GM12891 (cell line): ENCODE data around the gene LARP6.

Experiments
- DNase-seq: peaks from one replicate; pipeline ENCODE4 v3.0.0; 2011; ENCODE audit warnings: low spot score; ENCODE audit not compliant: insufficient read length
- FAIRE-seq: peaks from 2 replicates; lab custom pipeline; 2011; peaks lifted over from hg19 to GRCh38; lab: Jason Lieb, UNC
- PAX5 ChIP-seq: IDR thresholded peaks from 2 replicates; pipeline ENCODE4 v1.6.1; 2011; ENCODE audit warnings: low read length, moderate library complexity, mild to moderate bottlenecking; ENCODE audit not compliant: insufficient read depth, severe bottlenecking
- POLR2A ChIP-seq: IDR thresholded peaks from 2 replicates; pipeline ENCODE4 v1.6.1; 2011; ENCODE audit warnings: low read depth, low read length, control low read depth
- POLR2AphosphoS5 ChIP-seq: IDR thresholded peaks from 2 replicates; pipeline ENCODE4 v1.6.1; 2011; ENCODE audit warnings: low read depth, low read length, control low read depth
- POU2F2 ChIP-seq: IDR thresholded peaks from 2 replicates; pipeline ENCODE4 v1.6.1; 2011; ENCODE audit warnings: low read depth, mild to moderate bottlenecking, control low read depth, low read length, moderate library complexity
- SPI1 ChIP-seq: IDR thresholded peaks from 2 replicates; pipeline ENCODE4 v1.6.1; 2011; ENCODE audit warnings: low read depth, low read length, control low read depth
- TAF1 ChIP-seq: IDR thresholded peaks from 2 replicates; pipeline ENCODE4 v1.6.1; 2011; ENCODE audit warnings: low read depth, low read length, control low read depth

LARP6 gene

GRCh38 chr15:70796516-70797310 is 57.2 kb downstream of the LARP6 start:
- no peak for FAIRE-seq
- DNase-seq: no peak

GRCh38 chr15:70795311-70795665 is 58.7 kb downstream of the LARP6 start:
- TF ChIP-seq POLR2A (no peak), POLR2AphosphoS5 (no peak), TAF1 (no peak), PAX5 (no peak), POU2F2 (no peak), SPI1 (no peak)
- no peak for DNase-seq
- FAIRE-seq: no peak

More at GRCh38 chr15:70796516-70797310, 57.2 kb downstream of the LARP6 start:
- TF ChIP-seq PAX5 (no peak), POU2F2 (no peak), POLR2AphosphoS5 (no peak), POLR2A (no peak), SPI1 (no peak), TAF1 (no peak)

- FAIRE-seq (no peak), DNase-seq (no peak)
- no peak for TF ChIP-seq POU2F2
- no peak for TF ChIP-seq POLR2AphosphoS5
- no peak for TF ChIP-seq PAX5
- TF ChIP-seq POLR2A: no peak
- no peak for TF ChIP-seq SPI1
- no peak for TF ChIP-seq TAF1
Observed at GRCh38 chr15:70794596-70795310, 59.2 kb downstream of the LARP6 start.

DNA sequence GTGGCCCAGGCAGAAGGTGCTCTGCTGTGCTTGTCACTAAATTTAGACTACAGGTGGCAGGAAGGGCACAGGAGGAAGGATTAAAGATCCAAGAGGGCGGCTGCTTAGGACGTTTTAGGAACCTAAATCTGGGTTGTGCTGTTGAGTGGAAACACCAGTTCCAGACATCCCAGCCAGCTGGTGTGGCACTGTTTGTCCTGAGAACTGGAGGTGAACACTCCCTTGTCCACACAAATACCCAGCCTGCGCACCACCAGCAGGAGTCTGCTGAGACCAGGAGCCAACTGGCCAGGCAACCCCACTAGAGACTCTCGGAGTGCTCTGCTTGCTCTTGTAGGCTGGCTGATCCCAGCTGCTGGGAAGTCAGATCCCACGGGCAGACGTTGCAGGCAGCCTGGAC is 60.3 kb downstream of the LARP6 start:
- TF ChIP-seq TAF1 (no peak), POLR2A (no peak), PAX5 (no peak), POU2F2 (no peak), POLR2AphosphoS5 (no peak), SPI1 (no peak)
- FAIRE-seq (no peak), DNase-seq (no peak)

DNA sequence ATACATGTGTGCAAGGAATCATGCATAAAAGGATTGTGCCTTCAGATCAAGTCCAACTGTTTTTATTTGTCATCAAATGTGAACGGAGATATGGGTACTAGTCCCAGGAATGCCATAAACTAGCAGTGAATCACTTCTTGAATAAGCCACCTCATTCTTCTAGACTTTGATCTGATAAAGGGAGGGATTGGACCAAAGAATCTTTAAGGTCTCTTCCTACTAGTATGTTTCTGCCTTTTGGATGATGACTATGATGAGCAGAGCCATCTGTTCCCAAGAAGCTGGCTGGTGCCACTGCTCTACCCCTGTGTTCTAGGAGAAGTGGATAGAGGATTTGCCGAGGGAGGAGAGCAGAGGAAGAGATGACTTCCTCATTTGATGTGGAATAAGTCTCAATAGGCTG is 61.8 kb downstream of the LARP6 start:
- FAIRE-seq (no peak), DNase-seq (no peak)
- no peak for TF ChIP-seq PAX5
- TF ChIP-seq POLR2A: no peak
- TF ChIP-seq TAF1: no peak

DNA sequence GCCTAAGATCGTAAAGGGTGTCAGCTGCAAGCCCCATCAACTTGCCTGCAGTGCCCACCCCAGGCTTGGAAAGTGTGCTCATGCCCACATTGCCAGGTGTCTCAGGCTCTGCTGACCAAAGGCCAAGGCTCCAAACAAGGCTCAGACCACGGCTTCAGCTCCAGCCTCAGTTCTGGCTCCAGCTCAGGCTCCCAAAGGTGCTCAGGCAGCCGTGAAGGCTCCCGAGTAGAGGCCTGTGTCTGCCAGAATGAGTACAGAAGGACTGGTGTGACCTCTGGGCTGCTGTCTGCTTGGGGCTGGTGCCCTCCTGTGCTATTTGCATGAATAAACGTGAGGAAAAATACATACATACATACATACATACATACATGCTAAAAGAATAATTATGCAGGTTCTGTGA is 62.7 kb downstream of the LARP6 start:
- DNase-seq: no peak
- no peak for FAIRE-seq

DNA sequence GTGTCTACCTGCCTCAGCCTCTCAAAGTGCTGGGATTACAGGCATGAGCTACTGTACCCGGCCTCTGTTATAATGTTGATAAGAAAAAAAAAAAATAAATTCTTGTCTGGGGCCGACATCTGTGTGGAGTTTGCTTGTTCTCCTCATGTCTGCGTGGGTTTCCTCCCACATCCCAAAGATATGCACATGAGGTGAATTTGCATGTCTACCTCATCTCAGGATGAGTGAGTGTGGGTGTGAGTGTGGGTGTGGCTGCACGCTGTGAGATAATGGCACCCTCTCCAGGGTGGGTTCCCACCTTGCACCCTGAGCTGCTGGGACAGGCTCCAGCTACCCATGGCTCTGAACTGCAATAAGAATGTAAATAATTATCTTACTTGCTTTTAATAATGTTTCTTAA is 64.7 kb downstream of the LARP6 start:
- DNase-seq (no peak), FAIRE-seq (no peak)
- TF ChIP-seq PAX5 (no peak), POLR2A (no peak), TAF1 (no peak), POU2F2 (no peak), SPI1 (no peak), POLR2AphosphoS5 (no peak)

More for the DNA sequence above, 62.7 kb downstream of the LARP6 start:
- no peak for TF ChIP-seq TAF1
- TF ChIP-seq POLR2AphosphoS5: no peak
- TF ChIP-seq POU2F2: no peak
- no peak for TF ChIP-seq SPI1
- TF ChIP-seq PAX5: no peak
- no peak for TF ChIP-seq POLR2A

DNA sequence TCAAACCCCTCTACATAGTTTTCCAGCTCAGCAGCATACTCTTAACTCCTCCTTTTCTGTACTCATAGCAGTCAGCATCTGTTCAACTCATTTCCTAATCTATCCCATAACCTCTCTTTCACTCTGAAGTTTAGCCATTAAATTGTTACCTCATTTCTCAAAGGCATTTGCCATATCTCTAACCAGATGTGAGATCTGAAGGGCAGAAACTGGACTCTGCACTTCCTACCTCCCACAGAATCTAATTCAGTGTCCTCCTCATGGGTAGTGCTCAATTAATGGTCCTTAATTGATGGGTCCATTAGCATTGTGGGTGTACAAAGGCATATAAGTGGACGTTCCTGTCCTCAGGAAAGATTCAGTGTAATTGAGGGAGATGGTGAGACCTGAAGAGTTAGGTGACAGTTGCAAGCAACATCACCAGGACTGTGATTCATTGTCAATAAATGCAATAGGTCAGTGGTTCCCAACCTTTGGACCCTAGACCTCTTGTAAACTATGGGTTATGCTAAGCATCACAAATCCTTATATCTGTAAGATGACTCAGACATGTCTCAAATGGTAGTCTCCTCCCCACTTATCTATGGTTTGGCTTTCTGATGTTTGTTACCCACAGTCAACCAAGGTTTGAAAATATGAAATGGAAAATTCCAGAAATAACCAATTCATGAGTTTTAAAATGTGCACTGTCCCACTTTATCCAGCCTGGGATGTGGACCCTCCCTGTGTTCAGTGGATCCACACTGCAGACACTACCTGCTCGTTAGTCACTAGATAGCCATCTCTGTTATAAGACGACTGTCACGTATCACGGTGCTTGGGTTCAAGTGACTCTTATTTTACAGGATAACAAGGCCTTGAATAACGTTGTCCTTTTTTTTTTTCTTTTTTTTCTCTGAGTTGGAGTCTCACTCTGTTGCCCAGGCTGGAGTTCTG is 65.6 kb downstream of the LARP6 start:
- FAIRE-seq (no peak), DNase-seq (no peak)
- TF ChIP-seq POLR2A (no peak), TAF1 (no peak), POLR2AphosphoS5 (no peak), POU2F2 (no peak), PAX5 (no peak), SPI1 (no peak)
